Embryonic facial prominence (tissue), 1 donor: ENCODE measurements around the gene RUNX2.

Source experiments
- DNase-seq: peaks from one replicate; pipeline ENCODE4 v3.0.0-alpha.2; 2016; ENCODE audit errors: extremely low spot score

The RUNX2 gene

GRCh38 chr6:45351076-45351475, 22.9 kb downstream of the RUNX2 start:
- no peak for DNase-seq

GRCh38 chr6:45351667-45352066, 23.5 kb downstream of the RUNX2 start:
- no peak for DNase-seq

GRCh38 chr6:45353654-45354053, 25.5 kb downstream of the RUNX2 start:
- DNase-seq = no peak

GRCh38 chr6:45364466-45364865, 36.3 kb downstream of the RUNX2 start:
- DNase-seq = no peak

- DNase-seq = no peak
Observed at GRCh38 chr6:45365036-45365435, 36.9 kb downstream of the RUNX2 start.

GRCh38 chr6:45366534-45366933, 38.4 kb downstream of the RUNX2 start:
- DNase-seq = no peak

DNA sequence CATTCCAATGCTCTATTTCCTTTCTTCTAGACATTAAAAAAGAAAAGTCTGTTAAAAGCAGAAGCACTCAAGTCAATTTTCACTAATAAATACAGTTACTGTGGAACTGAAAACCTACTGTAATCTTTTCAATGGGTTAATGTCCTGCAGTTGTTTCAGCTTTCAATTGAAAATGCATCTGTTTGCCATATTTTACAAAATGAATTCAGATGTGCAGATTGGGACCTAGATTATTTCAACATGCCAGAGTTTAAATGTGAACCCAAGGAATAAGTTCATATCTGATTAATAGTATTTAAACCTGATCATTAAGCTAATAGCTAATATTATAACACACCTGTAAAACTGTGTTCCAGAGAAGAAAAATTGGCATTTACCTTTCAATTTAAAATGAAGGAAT, 39.9 kb downstream of the RUNX2 start:
- DNase-seq = no peak

DNA sequence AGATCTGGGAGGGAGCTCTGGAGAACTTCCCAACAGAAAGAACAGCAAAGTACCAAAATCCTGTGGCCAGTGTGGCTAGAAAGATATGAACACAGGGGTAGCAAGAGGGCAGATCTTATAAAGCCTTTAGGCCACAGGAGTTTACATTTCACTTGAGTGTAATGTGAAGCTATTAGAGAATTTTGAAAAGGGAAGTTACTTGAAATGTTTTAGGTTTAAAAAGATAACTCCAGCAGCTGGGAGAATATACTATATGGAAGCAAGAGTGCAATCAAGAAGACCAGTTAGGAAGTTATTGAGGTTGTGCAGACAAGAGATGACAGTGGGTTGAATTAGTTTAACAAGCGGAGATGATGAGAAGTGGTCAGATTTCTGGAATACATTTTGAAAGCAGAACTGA, 41.7 kb downstream of the RUNX2 start:
- no peak for DNase-seq

DNA sequence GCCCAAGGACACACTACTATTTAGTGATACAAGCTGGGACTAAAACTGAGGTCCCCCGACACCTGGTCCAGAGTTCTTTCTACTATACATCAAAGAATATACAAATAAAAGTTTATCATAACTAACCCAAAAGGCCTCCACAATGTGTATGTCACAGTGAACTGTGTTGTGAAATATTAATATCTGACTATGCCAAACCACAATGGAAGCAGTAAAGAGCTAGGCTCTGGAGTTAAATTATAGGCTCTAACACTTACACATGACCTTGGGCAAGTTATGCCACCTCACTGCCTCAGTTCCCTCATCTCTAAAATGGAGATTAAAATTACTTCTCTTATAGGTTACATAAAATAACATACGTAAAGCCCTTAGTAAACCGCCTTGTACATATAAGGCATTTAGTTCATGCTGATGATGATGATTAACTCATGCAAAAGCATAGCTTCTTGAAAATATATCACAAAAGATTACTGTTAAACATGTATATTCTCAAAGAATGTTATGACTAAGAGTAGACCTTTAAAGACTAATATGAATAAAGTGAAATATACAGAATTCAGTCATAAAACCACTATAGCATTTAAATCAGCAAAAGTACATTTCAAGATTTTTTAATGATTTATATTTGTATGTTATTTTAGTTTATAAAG, 43.9 kb downstream of the RUNX2 start:
- DNase-seq = no peak

- no peak for DNase-seq
Observed at GRCh38 chr6:45375449-45375848, 47.3 kb downstream of the RUNX2 start.

DNA sequence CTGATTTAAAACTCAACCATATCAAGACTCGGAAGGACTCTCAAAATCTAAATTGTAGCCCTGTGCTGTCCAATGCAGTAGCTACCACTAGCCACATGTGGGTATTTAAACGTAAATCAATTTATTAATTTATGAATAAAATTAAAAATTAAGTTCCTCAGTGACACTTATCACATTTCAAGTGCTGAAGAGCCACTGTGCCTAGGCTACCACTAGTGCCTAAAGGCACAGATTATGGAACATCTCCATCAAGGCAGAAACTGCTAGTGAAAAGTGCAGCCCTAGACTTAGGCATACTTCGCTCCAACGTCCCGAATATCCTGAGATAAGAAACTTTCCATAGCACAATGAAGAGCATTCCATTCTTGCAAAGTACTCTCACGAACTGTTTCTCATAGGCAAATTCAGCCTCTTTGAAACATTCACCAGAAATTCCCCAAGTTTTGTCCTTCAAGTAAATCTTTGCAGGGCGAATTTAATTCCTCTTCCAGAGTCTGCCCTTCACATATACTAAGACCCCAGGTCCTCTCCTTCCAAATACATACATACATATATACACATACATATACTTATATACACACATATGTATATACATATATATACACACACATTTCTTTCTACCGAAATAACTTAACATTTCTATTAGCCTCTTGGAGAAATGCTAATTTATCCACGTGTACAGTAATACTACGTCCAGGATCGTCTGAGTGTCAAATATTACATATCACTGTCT, 48.3 kb downstream of the RUNX2 start:
- no peak for DNase-seq

- peak; percentile 55 for DNase-seq
Observed at GRCh38 chr6:45377043-45377553, 49.0 kb downstream of the RUNX2 start.

GRCh38 chr6:45377554-45378333, 49.6 kb downstream of the RUNX2 start, which contains the start of gene SUPT3H:
TSS of gene SUPT3H (minus strand) at chr6:45377934.
- DNase-seq = peak; percentile 91

GRCh38 chr6:45378334-45378926, 50.3 kb downstream of the RUNX2 start:
- DNase-seq = peak; percentile 53

GRCh38 chr6:45382391-45382790, 54.3 kb downstream of the RUNX2 start:
- DNase-seq = no peak

DNA sequence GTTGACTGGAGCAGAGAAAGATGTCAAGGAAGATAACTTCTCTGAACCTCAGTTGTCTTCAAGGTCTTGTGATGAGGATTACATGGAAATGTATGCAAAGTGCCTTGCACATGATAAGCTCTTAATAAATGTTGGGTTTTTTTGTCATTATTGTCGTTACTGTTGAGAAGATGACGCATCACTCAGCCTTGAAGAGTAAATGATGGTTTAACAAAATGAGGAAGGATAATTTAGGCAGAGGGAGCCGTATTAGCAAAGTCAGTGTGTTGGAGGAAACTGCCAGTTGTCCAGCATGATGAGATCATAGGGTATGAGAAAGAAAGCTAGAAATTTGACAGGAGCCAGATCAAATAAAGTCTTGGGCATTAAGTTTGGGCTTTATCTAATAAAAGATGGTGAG, 58.4 kb downstream of the RUNX2 start:
- no peak for DNase-seq

- no peak for DNase-seq
Observed at GRCh38 chr6:45387236-45387635, 59.1 kb downstream of the RUNX2 start.

GRCh38 chr6:45388328-45388727, 60.2 kb downstream of the RUNX2 start:
- DNase-seq = no peak

- no peak for DNase-seq
Observed at GRCh38 chr6:45394586-45395095, 66.5 kb downstream of the RUNX2 start.

DNA sequence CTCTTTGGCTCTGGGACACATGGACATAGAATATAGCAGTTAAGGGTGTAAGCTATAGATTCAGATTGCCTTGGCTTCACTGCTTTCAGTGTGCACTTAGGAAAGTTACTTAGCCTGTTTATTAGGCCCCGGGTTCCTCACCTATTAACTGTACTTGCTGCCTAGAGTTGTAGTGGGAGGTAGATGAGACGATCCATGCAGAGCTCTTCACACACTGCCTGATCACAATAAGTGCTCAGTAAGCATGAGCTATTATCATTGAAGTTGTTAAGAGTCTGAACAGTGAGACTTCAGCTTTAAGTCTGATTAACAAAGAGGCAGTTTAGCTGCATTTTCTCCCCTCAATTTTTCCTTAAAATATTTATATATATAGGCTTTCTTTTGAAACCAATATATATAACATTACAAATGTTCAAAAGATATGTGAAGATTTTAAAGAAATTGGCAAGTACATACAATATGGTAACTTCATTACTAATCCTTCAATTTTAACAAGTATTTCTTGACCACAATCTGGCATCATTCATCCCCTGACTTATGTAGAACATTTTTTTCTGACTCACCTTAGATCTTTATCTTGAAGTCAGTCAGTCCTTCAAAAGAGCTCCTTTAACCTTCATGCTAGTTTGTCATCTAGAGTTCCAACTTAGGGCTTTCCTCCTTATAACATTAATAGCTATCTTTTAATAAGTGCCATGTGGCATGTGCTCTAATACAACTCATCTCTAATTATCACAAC, 70.1 kb downstream of the RUNX2 start:
- no peak for DNase-seq

- no peak for DNase-seq
Observed at GRCh38 chr6:45400021-45400420, 71.9 kb downstream of the RUNX2 start.
